PC-3 (cell line): ENCODE data around the gene SLC45A1.

Experiments used
- CTCF ChIP-seq: fragments of 300-600 bp; sonication (generic); conservative IDR thresholded peaks from 2 replicates; pipeline ENCODE4 v1.5.1; 2017; ENCODE audit warnings: antibody characterized with exemption, low read depth, mild to moderate bottlenecking, low read length
- EZH2 ChIP-seq: fragments of 300-600 bp; sonication (generic); IDR thresholded peaks from one replicate; pipeline ENCODE4 v1.6.1; 2017; ENCODE audit warnings: antibody characterized with exemption, mild to moderate bottlenecking, low read length; ENCODE audit not compliant: unreplicated experiment
- EZH2phosphoT487 ChIP-seq: fragments of 300-600 bp; sonication (generic); IDR thresholded peaks from 2 replicates; pipeline ENCODE4 v1.6.1; 2018; ENCODE audit warnings: mild to moderate bottlenecking, antibody characterized with exemption, low read length, borderline replicate concordance

- TF ChIP-seq CTCF: no peak
- no peak for TF ChIP-seq EZH2phosphoT487
- TF ChIP-seq EZH2: no peak
These were observed 20.0 kb downstream of the SLC45A1 start for GRCh38 chr1:8337776-8338525.
